Head of caudate nucleus (tissue), 42 donors: ENCODE measurements around the gene HEATR5B.
"Not testable (repeated sequence)": the region's sequence is repeated elsewhere in the genome, so short reads cannot be mapped to it uniquely, and the experiment has no call there.

Source experiments
- DNase-seq, 42 donors: peaks; one replicate each; pipeline versions ENCODE4 v3.0.0 to v3.0.0-alpha.2; 2020 to 2021; ENCODE audit warnings: mixed read lengths in 7 of 42
- intact Hi-C: fragments of 100-400 bp; cut with DNase I; formaldehyde crosslinking; loops from one replicate; pipeline ENCODE4 v1.15.0; 2022

The HEATR5B gene

DNA sequence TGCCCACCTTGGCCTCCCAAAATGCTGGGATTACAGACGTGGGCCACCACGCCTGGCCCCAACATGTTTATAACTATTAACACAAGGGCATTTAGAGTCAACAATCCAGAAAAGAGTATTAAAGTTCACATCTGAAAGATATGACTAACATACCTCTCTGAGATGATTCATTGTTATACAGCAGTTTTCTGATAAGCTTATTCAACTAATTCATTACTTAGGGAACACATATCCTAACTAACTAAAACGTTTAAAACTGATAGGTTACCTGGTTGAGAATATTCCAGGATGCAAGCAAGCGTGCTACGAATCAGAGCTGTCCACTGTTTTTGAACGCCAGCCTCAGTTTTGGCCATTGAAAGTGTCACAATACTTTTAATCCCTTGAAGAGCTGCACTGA is 83.9 kb downstream of the HEATR5B start:
- no peak for DNase-seq
- intact Hi-C loops: no loop called here

DNA sequence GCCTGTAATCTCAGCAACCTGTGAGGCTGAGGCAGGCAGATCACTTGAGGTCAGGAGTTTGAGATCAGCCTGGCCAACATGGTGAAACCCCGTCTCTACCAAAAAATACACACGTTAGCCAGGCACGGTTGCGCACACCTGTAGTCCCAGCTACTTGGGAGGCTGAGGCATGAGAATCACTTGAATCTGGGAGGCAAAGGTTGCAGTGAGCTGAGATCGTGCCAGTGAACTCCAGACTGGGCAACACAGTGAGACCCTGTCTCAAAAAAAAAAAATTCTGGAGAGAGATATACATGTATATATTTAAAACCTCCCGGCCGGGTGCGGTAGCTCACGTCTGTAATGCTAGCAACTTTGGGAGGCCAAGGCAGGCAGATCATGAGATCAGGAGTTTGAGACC is 84.8 kb downstream of the HEATR5B start:
- intact Hi-C loops, DNase-seq: not testable (repeated sequence)

DNA sequence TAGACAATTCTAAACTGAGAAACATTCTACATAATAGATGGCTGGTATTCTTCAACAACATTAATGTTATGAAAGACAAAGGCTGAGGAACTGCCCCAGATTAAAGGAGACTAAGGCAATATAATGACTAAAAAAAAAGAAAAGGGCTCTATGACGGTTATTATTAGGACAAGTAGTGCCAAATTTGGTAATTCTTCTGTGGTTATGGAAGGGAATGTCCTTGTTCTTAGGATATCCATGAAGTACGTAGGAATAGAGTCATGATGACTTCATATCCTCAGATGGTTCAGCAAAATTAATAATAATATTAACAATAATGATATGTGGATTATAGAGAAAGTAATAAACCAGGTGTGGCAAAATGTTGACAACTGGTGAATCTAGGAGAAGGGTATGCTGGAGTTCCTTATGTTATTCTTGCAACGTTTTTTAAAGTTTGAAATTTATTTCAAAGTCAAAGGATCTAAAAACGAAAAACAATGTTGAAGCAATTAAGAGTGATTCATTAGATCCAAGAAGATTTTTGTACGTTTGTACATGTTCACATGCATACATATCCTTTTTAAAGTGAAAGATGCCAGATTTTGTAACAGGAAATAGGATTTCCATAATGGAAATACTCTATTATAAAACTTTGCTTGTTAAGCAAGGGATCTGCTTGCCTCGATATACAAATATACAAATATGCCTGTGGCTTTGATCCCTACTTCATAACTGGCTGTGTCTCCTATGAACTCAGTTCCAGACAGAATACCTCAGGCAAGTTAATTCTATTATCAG is 90.1 kb downstream of the HEATR5B start:
- DNase-seq: no peak
- intact Hi-C loops: no loop called here

DNA sequence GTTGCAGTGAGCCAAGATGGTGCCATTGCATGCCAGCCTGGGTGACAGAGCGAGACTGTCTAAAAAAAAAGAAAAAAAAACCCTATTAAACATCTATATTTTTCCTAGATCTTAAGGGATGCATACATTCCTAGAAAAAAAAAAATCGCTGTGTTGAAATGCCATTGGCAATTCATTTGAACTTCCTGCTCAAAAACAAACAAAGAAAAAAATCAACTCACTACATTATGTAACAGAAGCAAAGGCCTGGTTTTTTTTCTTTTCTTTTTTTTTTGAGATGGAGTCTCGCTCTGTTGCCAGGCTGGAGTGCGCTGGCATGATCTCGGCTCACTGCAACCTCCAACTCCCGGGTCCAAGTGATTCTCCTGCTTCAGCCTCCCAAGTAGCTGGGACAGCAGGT is 96.2 kb downstream of the HEATR5B start:
- intact Hi-C loops: no loop called here
- DNase-seq: no peak

DNA sequence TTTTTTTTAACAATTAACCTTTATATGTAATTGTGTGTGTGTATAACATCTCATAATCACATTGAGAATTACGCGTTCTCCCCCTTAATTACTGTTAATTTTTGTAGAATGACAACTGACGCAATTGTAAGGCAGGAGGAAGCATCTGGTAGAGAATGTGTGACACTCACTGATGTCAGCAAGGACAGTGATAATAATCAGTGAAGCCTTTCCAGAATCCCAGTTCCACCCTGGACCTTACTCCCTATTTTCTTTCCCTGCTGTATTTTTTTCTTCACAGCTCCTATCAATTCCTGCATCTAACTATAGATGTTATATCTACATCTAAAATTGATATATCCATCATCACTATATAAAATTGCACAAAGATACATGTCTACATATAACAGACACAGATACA is 101.7 kb downstream of the HEATR5B start:
- no peak for DNase-seq
- intact Hi-C loops: no loop called here

DNA sequence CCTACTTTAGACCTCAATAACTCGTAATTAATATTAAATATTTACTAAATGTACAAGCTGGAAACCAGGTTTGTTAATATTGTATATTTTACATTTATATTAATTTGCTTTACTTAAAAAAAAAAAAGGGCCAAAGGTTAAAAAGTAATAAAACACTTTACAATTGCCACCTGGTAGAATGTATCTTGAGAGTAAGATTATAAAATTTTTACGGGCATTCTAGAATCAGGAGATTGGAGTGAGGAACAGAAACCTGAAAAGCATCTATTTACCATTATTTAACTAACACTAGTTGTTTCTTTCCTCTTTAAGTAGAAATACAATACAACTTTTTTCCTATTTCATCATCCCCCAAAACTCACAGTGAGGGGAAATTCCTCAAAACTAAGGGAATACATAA is 102.3 kb downstream of the HEATR5B start:
- intact Hi-C loops: no loop called here
- no peak for DNase-seq

DNA sequence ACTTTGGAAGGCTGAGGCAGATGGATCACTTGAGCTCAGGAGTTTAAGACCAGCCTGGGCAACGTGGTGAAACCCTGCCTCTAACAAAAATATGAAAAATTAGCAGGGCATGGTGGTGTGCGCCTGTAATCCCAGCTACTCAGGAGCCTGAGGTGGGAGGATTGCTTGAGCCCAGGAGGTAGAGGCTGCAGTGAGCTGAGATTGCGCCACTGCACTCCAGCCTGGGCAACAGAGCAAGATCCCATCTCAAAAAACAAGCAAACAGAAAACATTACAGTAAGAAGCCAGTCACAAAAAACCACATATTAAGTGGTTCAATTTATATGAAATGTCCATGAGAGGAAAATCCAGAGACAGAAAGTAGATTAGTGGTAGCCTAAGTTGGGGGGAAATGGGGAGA is 105.2 kb downstream of the HEATR5B start:
- intact Hi-C loops, DNase-seq: not testable (repeated sequence)

DNA sequence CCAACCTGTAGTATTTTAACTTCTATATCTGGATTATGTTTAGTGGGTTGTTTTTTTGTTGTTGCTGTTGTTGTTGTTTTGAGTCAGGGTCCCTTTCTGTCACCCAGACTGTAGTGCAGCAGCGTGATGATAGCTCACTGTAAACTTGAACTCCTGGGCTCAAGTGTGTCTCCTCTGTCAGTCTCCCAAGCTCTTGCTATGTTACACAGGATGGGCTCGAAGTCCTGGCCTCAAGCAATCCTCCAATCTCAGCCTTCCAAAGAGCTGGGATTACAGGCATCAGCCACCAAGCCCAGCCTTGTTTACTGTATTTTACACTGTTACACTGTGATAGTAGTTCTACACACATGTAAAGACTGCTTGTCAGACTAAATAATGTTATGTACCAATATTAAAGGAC is 108.1 kb downstream of the HEATR5B start:
- intact Hi-C loops: no loop called here
- peak in 1 of 42 donors; percentile 31 for DNase-seq

DNA sequence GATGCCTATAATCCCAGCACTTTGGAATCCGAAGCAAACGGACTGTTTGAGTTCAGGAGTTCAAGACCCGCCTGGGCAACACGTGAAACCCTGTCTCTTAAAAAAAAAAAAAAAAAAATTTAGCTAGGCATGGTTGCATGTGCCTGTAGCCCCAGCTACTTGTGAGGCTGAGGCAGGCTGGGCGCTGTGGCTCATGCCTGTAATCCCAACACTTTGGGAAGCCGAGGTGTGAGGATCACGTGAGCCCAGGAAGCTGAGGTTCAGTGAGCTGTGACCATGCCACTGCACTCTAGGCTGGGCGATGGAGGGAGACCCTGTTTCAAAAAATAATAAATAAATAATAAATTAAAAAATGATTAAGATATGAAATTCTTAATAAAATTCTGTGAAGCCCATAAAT is 108.9 kb downstream of the HEATR5B start:
- intact Hi-C loops: no loop called here
- DNase-seq: peak in 1 of 42 donors; percentile 25

DNA sequence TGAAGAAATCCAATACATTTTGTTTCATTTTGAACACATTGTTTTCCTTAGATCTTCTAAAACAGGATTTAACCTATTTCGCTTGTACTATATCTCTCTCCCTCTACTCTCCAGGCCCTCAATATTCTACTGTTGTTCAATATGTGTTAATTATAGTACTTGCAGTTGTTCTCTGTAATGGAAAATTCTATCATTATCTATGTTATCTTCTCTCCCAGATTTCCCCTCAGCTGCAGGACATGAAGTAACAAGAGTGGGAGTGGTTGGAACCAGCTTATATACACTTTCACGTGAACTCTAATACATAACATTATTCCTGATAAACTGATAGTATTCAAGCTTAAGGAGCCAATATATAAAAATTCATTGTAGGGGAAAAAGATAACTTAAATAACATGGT is 110.9 kb downstream of the HEATR5B start:
- no peak for DNase-seq
- intact Hi-C loops: no loop called here

DNA sequence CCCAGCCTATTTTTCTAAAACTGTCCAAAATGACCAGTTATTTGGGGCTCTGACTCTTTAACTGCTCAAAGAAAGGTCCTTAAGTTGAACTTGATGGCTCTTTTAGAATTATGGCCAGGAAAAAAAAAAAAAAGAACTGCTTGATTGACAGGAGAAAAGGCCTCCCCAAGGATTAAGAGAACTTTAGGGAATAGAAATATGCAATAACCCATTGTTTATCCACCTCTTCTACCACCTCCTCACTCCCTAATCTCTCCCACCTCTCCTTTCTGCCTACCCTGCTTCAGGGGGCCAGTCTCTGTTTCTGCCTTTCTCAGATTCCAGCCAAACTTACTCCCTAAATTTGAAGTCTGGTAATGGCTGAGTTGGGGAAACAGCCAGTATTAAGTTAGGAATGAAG is 112.2 kb downstream of the HEATR5B start:
- intact Hi-C loops: no loop called here

DNA sequence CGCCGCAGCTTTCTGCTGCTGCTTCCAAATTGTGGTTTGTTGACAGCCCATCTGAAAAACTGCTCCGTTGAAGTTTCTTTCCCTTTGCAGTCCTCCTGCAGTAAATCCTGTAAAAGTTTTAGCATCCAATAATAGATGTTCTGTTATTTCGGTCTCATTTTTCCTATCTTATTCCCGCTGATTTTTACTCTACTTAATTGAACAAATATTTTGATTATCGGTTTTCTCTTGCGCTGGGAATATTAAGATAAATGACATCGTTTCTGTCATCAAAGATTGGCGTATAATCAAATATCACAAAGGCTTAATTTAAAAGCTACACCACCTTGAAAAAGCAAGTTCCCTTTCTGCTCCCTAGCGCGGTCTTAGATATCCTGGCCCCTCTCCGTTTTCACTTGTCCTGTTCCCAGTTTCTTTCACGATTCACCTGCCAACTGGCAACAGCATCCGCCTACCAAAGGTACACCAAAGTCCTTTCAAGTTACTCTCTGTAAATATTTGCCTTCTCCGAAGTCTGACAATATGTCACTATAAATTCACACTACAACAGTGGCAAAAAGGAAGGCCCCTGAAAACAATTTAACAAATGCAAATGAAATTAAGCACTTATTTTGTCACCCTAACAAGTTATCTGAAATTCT is 116.8 kb downstream of the HEATR5B start:
- no peak for DNase-seq
- intact Hi-C loops: loop anchor here (10.0 kb wide), 1 partner anchor 53 kb away; no protein-coding TSS in a partner anchor

More for the DNA sequence above, 112.2 kb downstream of the HEATR5B start:
- DNase-seq: no peak

DNA sequence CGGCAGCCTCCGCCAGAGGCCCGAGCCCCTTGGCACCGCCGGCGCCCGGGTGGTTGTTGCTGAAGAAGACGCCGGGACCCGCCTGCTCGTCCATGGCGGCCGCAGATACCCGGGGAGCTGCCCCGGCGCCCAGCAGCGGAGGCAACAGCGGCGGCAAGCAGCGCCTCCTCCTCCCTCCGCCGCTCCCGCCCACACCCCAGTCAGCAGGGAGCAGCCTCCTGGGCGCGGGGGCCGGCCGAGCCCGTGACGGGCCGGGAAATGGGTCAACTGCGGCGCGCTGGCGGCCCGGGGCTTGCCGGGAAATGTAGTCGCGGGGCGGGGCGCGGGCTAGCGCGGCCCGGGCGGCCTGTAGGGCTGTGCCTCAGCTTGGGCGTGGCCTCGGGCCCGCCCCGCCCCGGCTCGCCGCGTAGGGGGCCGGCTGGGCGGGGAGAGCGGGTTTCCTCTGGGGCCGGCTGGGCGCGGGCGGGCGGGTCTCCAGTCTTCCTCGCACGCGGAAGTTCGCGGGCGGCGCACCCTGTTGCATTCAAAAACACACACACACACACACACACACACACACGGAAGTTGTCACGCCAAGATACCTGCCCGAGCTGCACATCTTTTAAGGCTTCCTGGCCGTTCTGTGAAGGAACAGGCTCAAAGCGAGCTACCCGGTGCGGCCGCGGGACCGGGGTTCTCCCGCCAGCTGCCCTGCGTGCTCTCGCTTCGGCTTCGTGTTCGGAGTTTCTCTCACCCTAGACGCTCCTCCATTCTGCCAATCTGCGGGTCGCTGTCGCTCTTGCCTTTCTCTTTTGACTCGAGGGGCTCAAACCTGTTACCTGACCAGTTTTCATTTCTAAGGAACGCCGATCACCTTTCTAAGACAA is 117.6 kb downstream of the HEATR5B start, which contains the start of gene STRN:
STRN (minus strand) TSS at position 167 of the 866 bp plus-strand sequence; CDS start at position 94, 73 bp downstream.
- intact Hi-C loops: loop anchor here (10.0 kb wide), 1 partner anchor 52 kb away; no protein-coding TSS in a partner anchor
- peak; percentile 85 to 99 (median 96) for DNase-seq

DNA sequence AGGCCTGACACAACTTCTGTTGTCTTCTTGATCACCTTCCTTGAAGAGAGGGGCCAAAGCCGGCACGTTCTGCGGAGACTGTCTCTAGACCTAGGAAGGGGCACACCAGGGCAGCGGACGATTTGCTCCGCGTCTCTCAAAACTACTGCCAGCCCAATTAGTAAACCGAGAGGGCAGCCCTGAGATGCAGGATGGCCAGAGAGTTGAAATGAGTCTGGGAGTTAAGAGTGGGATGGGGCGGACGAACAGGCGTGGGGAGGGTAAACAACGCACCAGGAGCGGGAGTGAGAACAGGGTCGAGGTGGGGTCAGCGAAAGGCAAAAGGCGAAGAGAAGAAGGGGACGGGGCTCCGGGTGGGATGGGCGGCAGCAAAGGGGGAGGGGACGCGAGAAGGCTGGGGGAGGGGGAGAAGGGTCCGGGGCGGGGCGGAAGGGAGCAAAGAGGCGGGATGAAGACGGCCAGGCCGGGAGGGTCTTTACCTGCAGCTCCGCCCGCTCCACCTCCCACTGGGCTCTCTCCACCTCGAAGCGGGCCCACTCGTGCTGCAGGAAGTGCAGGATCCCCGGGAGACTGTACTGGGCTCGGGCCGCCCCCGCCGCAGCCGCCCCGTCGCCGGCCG is 118.3 kb downstream of the HEATR5B start:
- intact Hi-C loops: loop anchor here (10.0 kb wide), 1 partner anchor 51 kb away; no protein-coding TSS in a partner anchor
- peak in 23 of 42 donors; percentile 8 to 65 (median 27) for DNase-seq

DNA sequence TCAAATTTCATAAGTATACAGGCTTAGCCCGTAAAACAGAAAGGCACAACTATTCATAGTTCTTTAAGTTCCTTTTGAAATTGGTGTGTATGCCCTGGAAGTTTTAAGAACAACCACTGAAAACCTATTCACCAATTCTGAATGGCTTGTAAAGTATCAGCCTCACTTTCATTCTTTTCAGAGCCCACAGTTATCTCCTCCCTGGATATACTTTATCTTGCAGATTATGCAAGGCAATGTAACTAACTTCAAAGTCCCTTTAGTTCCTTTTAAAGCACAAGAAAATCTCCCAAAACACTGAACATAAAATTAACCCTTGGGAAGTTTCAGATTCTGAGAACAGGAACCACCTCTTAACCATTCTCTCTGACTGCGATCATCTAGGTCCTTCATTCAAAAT is 119.0 kb downstream of the HEATR5B start:
- intact Hi-C loops: loop anchor here (10.0 kb wide), 1 partner anchor 50 kb away; no protein-coding TSS in a partner anchor
- no peak for DNase-seq

DNA sequence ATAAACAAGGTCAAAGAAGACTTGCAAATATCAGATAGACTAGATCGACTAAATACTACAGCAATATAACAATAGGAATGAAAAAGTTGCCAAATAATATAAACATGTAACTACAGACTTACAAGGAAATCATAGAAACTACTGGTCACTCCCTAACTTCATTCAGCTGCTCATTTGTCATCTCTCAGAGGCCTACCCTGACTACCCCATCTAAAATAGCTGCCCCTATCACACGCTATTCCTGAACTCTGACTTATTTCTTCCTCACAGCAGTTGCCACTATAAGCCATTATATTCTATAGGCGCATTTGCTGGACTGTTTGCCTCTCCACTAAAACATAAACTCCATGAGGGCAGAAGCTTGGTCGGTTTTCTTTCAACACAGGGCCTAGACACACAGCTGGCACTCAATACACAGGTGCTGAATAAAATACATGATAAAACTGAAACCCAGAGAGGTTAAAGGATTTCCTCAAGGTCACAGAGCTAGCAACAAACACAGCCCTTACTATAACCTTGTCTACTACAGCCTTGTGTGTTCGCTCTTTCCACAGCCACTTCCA is 119.6 kb downstream of the HEATR5B start:
- intact Hi-C loops: loop anchor here (10.0 kb wide), 1 partner anchor 50 kb away; no protein-coding TSS in a partner anchor
- no peak for DNase-seq

DNA sequence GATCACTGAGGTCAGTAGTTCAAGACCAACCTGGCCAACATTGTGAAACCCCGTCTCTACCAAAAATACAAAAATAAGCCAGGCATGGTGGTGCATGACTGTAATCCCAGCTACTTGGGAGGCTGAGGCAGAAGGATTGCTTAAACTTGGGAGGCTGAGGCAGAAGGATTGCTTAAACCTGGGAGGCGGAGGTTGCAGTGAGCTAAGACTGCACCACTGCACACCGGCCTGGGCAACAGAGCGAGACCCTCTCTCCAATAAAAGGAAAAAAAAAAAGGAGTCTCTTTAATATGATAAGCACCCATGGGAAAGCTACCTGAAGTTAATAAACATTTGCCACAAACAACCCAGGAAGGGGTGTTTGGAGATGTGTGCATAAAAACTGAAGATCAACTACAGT is 120.4 kb downstream of the HEATR5B start:
- DNase-seq: no peak
- intact Hi-C loops: loop anchor here (10.0 kb wide), 1 partner anchor 49 kb away; no protein-coding TSS in a partner anchor

DNA sequence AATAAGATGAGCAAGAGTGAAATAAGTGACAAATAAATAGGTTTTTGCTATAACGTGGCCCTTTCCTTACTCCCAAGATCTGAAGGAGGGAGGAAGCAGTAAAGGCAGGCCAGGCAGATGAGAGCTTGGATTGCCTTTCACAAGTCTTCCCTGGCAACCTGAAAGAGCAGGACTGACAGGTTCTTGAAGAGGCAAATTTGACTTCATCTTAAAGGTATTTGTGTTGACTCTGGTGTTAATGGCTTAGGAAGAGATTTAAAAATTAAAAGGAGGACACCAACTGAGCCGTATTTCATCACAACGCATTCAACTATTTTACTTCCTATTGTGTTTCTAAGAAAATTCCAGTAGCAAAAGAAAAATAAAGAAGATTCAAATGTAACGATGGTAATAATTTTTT is 121.1 kb downstream of the HEATR5B start:
- intact Hi-C loops: loop anchor here (10.0 kb wide), 1 partner anchor 48 kb away; no protein-coding TSS in a partner anchor
- DNase-seq: peak in 1 of 42 donors; percentile 19
